Measurements from ENCODE around the gene HEMGN.
A peak's percentile ranks its signal among the peaks of the same experiment; 100 is the strongest.

Gene HEMGN

DNA sequence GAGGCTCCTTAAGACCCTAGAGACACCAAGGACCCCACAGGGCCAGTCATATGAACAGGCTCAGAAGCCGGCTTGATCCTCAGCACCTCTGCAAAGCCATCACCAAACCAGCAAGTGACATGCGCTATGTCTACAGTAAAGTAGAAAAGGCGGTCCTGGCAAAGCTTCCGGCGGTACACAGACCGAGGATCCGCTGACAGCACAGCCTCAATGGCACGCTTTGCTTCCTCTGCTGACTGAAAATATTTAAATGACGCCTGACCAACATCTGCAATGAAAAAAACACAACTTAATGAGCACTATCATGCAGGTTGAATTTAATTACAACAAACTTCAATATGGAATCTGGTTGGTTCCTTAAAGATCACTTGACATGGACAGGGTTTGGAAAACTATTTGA is 33.2 kb downstream of the HEMGN start:
- DNase-seq (ENCODE audit: insufficient read length) (no peak), FAIRE-seq (no peak)
- TF ChIP-seq TAF1 (IDR thresholded peaks at IDR 0.05; ENCODE audit: borderline replicate concordance, low read depth, low read length): no peak
- no peak for TF ChIP-seq POLR2A (IDR thresholded peaks at IDR 0.05; ENCODE audit: low read depth, low read length)
- no peak for TF ChIP-seq POLR2AphosphoS5 (IDR thresholded peaks at IDR 0.05; ENCODE audit: low read depth, low read length)

DNA sequence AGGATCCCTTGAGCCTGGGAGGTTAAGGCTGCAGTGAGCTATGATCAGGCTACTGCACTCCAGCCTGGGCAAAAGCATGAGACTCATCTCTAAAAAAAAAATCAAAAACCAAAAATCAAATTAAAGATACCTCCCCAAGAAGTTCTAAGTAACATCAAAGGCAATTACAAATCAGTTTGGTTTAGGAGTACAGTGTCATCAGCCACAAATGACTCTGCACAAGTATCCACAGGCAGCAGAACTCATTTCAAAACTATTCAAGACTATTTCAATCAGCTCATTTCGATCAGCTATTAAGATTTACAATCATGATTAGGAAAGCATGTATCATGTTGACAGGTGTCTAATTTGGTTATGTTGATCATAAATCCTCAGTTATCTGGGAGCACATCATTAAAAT is 34.8 kb downstream of the HEMGN start:
- FAIRE-seq (no peak), DNase-seq (ENCODE audit: insufficient read length) (no peak)
- TF ChIP-seq POLR2A (IDR thresholded peaks at IDR 0.05; ENCODE audit: low read depth, low read length) (no peak), POLR2AphosphoS5 (IDR thresholded peaks at IDR 0.05; ENCODE audit: low read depth, low read length) (no peak), TAF1 (IDR thresholded peaks at IDR 0.05; ENCODE audit: borderline replicate concordance, low read depth, low read length) (no peak)

DNA sequence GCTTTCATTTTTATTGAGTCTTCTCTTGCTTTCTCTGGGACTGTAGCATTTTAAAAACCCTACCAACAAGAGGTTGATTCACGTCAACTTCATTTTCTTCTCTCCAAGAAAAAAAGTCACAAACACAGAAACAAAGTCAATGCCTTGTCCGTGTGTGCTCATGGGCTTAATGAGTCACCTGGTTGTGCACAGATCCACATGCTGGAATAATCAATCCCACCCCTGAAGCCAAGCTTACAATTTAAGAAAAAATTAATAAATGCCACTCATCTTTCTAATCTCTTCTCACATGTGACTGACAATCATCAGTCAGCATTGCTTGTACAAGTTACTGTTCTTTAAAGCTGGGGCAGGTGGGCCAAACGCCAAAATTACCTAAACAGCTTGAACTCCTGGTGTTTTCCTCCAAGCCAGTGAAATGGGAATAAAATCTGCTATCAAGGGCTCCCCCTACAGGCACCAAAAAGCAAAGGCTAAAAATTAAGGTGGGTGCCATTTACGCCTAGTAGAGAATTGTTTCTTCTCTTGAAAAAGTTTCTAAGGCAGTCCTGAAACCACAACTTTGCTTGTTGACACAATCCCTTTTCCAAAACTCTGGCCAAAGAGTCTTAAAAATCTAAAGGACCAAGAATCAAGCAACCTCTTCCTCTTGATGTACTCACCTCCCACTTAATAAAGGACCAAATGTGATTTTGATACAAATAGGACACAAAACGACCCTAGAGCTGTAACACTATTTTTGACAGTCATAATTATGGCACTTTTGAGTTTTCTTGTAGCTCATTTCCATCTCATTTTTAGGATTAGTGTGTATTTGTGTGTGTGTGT is 37.0 kb downstream of the HEMGN start:
- DNase-seq (ENCODE audit: insufficient read length): no peak
- no peak for FAIRE-seq
- TF ChIP-seq POLR2AphosphoS5 (IDR thresholded peaks at IDR 0.05; ENCODE audit: low read depth, low read length) (no peak), TAF1 (IDR thresholded peaks at IDR 0.05; ENCODE audit: borderline replicate concordance, low read depth, low read length) (no peak), POLR2A (IDR thresholded peaks at IDR 0.05; ENCODE audit: low read depth, low read length) (no peak)

DNA sequence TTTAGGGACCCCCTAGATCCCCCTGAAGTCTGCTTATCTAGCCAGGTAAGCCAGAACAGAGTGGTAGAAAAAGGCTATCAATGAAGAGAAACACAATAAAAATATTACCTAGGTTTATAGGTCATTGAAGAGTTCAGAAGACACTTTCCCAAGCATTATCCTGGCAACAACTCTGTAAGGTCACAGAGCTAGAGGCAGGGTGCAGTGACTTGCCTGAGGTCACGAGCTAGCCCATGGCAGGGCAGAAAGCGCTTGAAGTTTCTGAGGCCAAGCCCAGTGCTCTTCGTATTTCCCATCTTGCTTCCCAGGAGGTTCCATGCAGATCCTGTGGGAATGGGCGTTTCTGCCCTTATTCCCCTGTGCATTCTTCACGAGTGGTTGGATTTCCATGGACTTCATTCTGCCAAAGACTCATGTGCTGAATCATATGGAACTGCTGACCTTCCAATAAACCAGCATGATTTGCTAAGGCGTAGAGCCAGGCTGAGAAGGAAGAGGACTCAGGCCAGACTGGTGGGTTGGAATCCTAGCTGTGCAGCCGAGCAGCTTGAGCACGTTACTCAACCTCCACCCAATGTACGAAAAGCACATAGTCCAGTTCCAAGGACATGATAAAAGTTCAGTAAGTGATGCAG is 37.8 kb downstream of the HEMGN start:
- DNase-seq (ENCODE audit: insufficient read length): no peak
- FAIRE-seq: peak; percentile 67
- no peak for TF ChIP-seq TAF1 (IDR thresholded peaks at IDR 0.05; ENCODE audit: borderline replicate concordance, low read depth, low read length)
- no peak for TF ChIP-seq POLR2A (IDR thresholded peaks at IDR 0.05; ENCODE audit: low read depth, low read length)
- no peak for TF ChIP-seq POLR2AphosphoS5 (IDR thresholded peaks at IDR 0.05; ENCODE audit: low read depth, low read length)

DNA sequence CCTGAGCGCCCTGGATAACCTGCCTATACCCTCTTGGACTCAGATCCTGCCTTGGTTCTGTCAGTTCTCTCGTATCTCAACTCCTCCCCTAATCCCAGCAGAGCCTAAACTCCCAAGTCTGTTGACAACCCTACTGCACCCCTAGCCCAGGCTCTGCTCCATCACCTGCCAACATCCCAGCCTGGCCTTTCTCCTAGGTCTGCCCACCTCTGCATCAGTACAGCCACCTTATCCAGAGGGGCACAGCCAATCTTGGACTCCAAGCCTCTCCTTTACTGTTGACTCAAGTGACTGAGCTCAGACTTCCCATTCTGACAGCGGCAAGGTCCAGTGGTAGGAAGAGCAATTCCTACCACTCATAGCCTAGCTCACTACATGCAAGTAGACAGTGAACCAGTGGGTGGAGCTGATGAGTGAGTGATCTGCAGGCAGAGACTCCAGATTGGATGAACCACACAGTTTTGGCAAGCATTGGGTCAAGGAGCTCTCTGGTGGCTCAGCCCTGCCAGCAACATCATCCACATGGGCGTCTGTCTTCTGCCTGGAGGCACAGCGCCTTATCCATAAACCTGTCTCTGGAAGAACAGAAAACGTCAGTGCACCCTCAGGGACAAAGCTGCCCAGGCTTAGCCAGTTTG is 42.2 kb downstream of the HEMGN start:
- no peak for TF ChIP-seq POLR2A (IDR thresholded peaks at IDR 0.05; ENCODE audit: low read depth, low read length)
- TF ChIP-seq POLR2AphosphoS5 (IDR thresholded peaks at IDR 0.05; ENCODE audit: low read depth, low read length): no peak
- no peak for TF ChIP-seq TAF1 (IDR thresholded peaks at IDR 0.05; ENCODE audit: borderline replicate concordance, low read depth, low read length)
- DNase-seq (ENCODE audit: insufficient read length): no peak
- no peak for FAIRE-seq

DNA sequence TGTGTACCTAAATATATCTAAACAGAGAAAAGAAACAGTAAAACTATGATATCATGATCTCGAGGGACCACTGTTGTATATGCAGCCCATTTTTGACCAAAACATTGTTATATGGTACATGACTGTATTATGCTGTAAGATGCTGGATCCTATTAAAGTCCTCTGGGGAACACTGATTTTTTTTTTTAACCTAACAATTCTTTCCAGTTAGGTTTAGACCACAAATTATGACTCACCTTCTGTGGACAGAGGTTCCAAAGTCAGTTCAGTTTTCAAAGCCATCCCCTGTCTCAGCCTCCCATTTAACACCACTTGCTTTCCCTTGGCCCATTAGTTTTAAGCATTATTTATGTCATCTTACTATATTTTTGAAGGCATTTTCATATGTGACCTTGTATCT is 42.8 kb downstream of the HEMGN start:
- DNase-seq (ENCODE audit: insufficient read length) (no peak), FAIRE-seq (no peak)
- TF ChIP-seq POLR2A (IDR thresholded peaks at IDR 0.05; ENCODE audit: low read depth, low read length) (no peak), POLR2AphosphoS5 (IDR thresholded peaks at IDR 0.05; ENCODE audit: low read depth, low read length) (no peak), TAF1 (IDR thresholded peaks at IDR 0.05; ENCODE audit: borderline replicate concordance, low read depth, low read length) (no peak)

DNA sequence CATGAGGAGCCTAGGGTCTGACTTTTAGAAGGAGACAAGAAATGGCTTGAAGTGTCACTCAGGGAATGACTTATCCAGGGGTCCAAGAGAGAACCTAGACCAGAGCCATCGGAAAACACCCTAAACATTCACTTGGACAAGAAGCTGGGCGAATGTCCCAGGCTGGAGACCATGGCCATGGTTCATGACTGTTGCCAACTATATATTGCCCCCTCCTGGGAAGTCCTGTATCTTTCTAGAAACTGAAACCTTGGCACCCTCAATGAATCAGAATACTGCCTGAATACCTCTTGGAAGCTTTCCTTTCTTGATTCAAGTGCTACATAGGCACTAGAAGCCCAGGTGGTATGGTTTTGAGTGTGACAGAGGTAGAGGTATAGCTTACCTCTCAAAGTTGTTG is 45.6 kb downstream of the HEMGN start:
- no peak for DNase-seq (ENCODE audit: insufficient read length)
- FAIRE-seq: no peak
- TF ChIP-seq TAF1 (IDR thresholded peaks at IDR 0.05; ENCODE audit: borderline replicate concordance, low read depth, low read length) (no peak), POLR2A (IDR thresholded peaks at IDR 0.05; ENCODE audit: low read depth, low read length) (no peak), POLR2AphosphoS5 (IDR thresholded peaks at IDR 0.05; ENCODE audit: low read depth, low read length) (no peak)

DNA sequence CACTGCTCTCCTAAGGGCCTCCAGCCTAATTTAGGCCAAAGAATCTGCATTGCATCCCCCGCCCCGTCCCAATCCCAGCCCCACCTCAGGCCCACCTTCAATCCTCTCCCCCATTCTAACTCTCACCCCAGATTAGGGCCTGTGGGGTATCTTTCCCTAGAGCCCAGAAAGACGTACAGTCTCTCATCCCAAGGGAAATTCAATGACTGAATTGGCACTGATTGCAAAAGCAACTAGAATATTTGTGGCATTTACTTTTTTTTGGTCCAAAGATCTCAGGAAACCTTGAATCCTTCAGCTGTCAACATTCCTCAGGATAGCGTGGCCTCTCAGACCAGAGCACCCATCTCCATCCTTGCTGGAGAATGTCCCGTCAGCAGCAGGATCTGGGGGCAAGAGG is 46.2 kb downstream of the HEMGN start:
- FAIRE-seq: no peak
- TF ChIP-seq POLR2A (IDR thresholded peaks at IDR 0.05; ENCODE audit: low read depth, low read length) (no peak), TAF1 (IDR thresholded peaks at IDR 0.05; ENCODE audit: borderline replicate concordance, low read depth, low read length) (no peak), POLR2AphosphoS5 (IDR thresholded peaks at IDR 0.05; ENCODE audit: low read depth, low read length) (no peak)
- DNase-seq (ENCODE audit: insufficient read length): no peak

DNA sequence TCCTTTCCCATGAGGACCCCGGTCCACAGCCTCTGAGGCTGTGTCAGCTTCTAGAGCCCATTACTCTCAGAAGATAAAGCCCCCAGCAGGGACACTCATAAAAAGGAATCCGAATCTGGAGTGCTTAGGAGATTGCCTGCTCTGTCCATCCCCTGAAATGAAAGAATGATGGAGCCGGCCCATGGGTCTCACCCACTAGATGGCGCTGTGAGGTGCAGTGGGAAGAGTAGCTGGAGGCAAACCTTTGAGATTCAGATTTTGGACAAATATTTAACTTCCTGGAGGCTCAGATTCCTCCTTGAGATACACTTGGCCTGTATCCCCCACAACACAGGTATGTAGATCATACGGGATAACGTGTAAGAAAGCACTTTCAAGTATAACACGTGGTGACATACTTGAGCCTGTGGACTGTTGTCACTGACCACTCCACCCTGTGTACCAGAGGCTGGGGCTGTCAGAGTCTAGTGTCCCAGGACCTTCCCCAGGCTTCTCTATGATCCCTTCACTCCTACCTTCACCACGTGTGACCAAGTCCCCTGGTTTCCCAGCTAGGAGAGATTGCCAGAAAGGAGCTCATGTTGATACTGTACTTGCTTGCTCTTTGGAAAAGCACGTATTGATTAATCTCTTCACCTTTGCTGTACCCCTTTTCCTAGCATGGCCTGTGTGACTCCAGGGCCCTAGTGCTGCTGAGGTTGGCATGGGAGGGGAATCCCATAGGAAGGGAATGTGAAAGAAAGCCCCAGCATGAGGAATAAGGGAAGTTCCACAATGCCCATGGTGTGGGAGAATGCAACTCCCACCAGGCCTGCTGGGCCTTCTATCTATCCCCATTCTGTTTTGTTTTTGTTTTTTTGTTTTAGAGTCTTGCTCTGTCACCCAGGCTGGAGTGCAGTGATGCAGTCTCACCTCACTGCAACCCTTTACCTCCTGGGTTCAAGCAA is 47.8 kb downstream of the HEMGN start:
- FAIRE-seq: no peak
- peak; percentile 28 for DNase-seq (ENCODE audit: insufficient read length)
- no peak for TF ChIP-seq TAF1 (IDR thresholded peaks at IDR 0.05; ENCODE audit: borderline replicate concordance, low read depth, low read length)
- no peak for TF ChIP-seq POLR2A (IDR thresholded peaks at IDR 0.05; ENCODE audit: low read depth, low read length)
- no peak for TF ChIP-seq POLR2AphosphoS5 (IDR thresholded peaks at IDR 0.05; ENCODE audit: low read depth, low read length)

DNA sequence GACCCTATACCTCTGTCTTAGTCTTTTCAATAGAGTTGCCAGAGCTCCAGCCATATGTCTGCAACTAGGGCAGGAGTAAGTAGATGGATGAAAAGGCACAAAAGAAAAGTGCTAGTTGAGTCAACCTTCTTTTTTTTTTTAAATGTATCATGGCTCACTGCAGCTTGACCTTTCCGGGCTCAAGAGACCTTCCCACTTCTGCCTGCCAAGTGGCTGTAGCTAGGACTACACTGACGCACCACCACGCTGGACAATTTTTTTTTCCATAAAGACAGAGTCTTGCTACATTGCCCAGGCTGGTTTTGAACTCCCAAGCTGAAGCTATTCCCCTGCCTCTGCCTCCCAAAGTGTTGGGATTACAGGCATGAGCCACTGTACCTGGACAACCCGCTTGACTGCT is 57.6 kb downstream of the HEMGN start:
- no peak for DNase-seq (ENCODE audit: insufficient read length)
- FAIRE-seq: no peak
- TF ChIP-seq TAF1 (IDR thresholded peaks at IDR 0.05; ENCODE audit: borderline replicate concordance, low read depth, low read length) (no peak), POLR2AphosphoS5 (IDR thresholded peaks at IDR 0.05; ENCODE audit: low read depth, low read length) (no peak), POLR2A (IDR thresholded peaks at IDR 0.05; ENCODE audit: low read depth, low read length) (no peak)
